Astrocyte of the cerebellum (primary cell): ENCODE data around the gene LIMS2.

Experiments
- DNase-seq: peaks from one replicate; pipeline ENCODE4 v3.0.0-alpha.2; 2011; ENCODE audit warnings: low read depth
- H3K4me3 ChIP-seq: 2 replicates; pipeline ENCODE4 v1.5.1; 2011; ENCODE audit warnings: mild to moderate bottlenecking, low read depth, low read length, moderate library complexity
- in situ Hi-C: cut with HindIII; loops from 2 replicates; pipeline ENCODE4 v1.10.0; 2017; ENCODE audit warnings: low sequenced_read_pairs
- TF ChIP-seq, protein P1 (sequence below): IDR thresholded peaks from 2 replicates; pipeline ENCODE4 v1.5.1; 2012; ENCODE audit warnings: low read length, low read depth, moderate library complexity, mild to moderate bottlenecking; ENCODE audit errors: missing control alignments

The LIMS2 gene

DNA sequence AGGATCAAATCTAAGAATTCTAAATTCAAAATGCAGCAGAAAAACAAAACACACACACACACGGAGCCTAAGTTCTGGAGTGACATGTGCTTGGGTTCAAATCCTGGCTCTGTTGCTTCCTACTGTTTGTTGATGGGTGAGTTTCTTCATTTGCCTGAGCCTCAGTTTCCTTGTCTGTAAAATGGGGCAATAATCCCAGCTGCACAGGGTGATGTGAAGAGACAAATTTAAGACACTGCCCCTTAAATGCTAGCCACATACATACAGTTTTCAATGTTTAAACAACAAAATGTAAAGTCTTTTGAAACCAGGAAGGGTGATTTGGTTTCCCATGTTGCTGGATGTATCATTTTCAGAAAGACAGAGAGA lies 30.3 kb downstream of the LIMS2 start:
- in situ Hi-C loops: no loop called here

DNA sequence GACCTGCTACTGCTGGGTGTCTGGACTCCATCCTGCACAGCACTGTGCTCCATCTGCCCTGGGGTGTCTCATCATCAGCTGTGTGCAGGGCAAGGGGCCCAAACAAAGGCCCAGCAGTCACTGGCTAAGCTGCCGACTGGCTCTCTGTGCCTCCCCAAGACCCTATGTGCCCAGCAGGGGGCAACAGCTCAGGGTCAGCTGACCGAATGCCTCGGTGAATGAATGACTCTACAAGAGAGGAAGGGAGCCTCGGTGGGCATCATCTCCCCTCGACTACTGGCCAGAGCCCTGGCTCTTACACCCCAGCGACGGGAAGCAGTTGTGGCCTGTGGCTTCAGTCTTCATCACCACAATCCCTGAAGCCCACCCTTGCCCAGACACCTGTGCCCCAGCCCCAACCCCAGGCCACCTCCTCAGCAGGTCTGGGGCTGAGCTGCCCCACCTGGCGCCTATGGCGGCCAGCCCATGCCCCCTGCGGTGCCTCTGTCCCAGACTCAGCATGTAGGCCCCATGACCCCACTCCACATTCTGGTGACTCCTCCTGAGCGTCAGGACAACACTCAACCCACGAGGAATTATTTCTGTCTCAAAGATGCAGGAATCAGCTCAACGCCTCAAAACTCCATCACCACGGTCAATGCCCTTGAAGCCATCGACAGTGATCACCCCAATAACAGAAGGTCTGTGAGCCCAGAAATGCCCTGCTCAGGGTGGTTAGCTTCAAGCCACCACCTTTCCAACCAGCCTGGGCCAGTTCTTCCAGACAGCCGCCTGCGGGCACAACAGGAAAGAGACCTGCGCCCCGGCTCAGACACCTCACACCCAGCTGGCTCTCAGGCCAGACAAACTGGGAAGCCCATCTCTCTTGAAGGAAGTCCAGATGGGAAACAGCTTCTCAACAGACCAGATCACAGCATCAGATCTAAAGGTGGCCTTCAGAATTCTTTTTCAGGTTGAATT lies 31.0 kb downstream of the LIMS2 start:
- no peak overlapping the region for H3K4me3 ChIP-seq
- in situ Hi-C loops: no loop called here
- no peak for DNase-seq
- TF ChIP-seq, protein P1, sequence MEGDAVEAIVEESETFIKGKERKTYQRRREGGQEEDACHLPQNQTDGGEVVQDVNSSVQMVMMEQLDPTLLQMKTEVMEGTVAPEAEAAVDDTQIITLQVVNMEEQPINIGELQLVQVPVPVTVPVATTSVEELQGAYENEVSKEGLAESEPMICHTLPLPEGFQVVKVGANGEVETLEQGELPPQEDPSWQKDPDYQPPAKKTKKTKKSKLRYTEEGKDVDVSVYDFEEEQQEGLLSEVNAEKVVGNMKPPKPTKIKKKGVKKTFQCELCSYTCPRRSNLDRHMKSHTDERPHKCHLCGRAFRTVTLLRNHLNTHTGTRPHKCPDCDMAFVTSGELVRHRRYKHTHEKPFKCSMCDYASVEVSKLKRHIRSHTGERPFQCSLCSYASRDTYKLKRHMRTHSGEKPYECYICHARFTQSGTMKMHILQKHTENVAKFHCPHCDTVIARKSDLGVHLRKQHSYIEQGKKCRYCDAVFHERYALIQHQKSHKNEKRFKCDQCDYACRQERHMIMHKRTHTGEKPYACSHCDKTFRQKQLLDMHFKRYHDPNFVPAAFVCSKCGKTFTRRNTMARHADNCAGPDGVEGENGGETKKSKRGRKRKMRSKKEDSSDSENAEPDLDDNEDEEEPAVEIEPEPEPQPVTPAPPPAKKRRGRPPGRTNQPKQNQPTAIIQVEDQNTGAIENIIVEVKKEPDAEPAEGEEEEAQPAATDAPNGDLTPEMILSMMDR: no peak

More for the DNA sequence above, 30.3 kb downstream of the LIMS2 start:
- TF ChIP-seq, protein P1: no peak
- DNase-seq: no peak
- H3K4me3 ChIP-seq: no peak overlapping the region

DNA sequence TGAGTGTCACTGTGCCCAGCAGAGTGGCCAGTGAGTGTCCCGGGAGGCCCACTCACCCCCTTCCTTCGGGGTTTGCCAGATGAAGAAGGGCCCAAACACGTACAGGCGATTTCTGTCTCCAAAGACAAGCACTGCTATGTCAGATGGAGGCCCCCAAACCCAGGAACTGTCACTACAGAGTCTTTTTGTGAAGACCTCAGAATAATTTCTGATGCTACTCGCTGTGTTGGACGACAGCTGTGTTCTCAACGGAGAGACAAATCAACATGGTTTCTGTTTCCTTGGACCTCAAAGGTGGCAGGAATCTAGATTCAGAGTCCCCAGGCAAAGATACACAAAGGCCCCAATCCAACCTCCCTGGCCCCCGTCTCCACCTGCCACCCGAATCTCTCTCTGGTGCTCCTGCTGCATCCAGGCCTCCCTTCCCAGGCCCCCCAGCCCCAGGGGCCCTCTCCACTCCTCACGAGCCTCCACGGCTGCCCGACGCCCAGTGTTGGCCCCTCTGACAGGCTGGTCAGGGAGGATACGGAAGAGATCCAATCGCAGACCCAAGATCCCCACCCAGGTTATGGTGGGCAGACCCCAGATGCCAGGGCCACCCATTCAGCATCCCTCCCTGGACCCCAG lies 31.8 kb downstream of the LIMS2 start:
- DNase-seq: no peak
- in situ Hi-C loops: no loop called here
- TF ChIP-seq, protein P1: no peak
- H3K4me3 ChIP-seq: no peak overlapping the region

DNA sequence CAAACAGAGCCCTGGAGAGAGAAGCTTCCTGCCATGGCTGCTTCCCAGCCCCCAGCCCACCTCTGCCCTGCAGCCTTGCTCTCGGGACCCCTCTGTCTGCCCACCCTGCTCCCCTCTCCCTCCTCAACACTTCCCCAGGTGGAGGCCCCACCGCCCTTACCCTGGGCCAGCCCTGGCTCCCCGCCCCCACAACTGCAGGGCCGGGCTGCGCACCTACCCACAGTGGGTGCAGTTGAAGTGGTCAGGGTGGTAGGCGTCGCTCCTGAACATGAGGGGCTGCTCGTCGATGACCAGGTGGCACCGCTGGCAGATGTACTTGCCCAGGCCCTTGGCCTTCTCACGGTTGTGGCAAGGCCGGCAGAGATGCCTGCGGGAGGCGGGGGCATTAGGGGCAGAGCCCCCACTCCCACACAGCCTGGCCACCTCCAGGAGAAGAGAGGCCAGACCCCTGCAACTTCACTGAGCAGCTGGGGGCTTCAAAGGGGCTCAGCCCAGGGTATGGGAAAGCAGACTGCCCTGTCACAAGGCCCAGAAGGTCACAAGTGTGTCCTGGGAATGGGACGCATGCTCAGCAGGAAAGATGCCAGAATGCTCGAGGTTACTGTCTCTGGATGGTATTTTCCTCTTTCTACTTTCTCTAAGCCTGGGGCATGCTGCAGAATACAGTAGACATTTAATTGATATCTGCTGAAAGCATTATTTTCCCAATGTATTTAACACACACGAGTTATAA lies 32.5 kb downstream of the LIMS2 start:
- no peak for DNase-seq

DNA sequence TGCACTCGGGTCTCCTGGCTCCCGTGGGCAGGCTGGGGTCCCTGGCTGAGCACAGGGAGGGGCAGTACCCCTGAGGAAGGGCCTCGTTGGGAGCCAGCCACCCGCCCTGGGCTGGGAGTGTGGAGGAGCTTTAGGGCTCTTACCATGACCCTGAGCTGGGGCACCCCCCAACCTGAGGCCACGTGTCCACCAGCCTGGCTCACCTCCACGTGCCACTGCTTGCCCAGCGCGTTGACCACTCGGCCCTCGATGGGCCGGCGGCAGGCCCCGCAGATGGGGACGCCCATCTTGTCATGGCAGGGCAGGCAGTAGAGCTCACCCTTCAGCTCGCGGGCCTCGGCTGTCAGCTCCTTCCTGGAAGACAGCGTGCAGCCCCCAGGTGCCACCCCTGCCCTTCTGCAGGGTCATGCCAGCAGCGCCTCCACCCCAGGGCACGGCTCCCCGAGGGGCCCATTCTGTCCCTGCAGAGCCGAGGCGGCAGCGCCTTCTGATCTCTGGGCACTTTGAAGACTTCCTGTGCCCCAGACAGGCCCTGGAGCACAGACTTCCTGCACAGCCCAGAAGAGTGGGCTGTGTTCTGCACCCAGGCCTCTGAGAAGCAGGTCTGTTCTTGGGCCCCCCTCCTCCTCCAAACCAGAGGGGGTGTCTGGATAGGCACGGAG lies 33.4 kb downstream of the LIMS2 start:
- no peak overlapping the region for H3K4me3 ChIP-seq
- DNase-seq: no peak
- TF ChIP-seq, protein P1: no peak
- in situ Hi-C loops: no loop called here

More for the DNA sequence above, 32.5 kb downstream of the LIMS2 start:
- H3K4me3 ChIP-seq: no peak overlapping the region
- TF ChIP-seq, protein P1: no peak
- in situ Hi-C loops: no loop called here

DNA sequence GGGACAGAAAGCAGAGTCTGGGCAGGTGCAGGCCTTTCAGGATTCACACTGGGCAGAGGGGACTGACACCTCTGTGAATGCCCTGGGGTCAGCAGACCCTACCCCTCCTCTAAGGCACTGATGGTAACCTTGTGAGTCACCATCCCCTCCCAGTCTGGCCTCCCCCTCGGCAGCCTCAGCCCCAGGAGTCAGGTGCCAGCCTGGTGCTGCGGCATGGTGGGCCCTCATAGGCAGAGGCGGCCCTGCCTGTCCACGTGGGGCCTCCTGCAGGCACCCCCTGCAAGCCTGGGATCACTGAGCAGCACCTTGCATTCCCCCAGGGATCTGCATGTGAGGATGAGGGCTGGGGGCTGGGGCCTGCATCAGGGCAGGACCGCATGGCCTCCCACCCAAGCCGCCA lies 34.2 kb downstream of the LIMS2 start:
- in situ Hi-C loops: no loop called here
- H3K4me3 ChIP-seq: no peak overlapping the region
- DNase-seq: no peak
- TF ChIP-seq, protein P1: no peak
